ENCODE data around the gene P2RY12.
A peak's percentile ranks its signal among the peaks of the same experiment; 100 is the strongest.

Gene P2RY12

GRCh38 chr3:151307131-151307530, 77.4 kb downstream of the P2RY12 start:
- no peak for DNase-seq (ENCODE audit: low spot score)

- DNase-seq (ENCODE audit: low spot score): no peak
Observed at GRCh38 chr3:151306168-151306810, 78.3 kb downstream of the P2RY12 start.

DNA sequence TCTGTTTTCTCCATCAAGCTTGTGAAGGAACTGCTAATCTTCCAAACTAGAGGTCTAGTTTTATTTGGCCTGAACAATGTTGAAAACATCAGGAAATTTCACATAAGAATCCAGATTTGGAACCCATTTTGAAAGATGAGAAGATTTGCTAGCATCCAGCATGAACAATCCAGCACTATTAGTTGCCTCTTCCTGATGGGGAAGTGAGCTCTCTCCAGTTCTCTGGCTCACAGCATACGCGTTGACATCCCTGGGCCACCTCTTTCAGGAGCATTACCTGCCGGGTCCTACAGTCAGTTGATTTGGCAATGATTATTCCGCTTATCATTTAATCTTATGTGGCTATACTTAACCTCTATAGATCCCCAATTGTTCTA, 78.8 kb downstream of the P2RY12 start:
- no peak for DNase-seq (ENCODE audit: low spot score)

- DNase-seq (ENCODE audit: low spot score): peak; percentile 38
Observed at GRCh38 chr3:151305060-151305774, 79.3 kb downstream of the P2RY12 start.

- DNase-seq (ENCODE audit: low spot score): no peak
Observed at GRCh38 chr3:151303751-151304150, 80.8 kb downstream of the P2RY12 start.

DNA sequence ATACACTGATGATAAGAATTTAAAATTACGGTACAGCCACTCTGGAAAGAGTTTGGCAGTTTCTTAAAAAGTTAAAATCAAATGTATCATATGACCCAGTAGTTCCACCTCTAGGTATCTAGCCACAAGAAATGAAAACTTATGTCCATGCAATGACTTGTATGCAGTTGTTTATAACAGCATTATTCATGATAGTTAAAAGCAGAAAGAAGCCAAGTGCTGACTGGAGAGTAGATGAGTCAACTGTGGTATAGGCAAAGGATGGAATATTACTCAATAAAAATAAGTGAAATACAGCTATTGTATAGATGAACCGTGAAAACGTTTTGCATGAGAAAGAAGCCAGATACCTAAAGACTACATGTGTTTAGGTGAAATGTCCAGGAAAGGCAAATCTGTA, 82.8 kb downstream of the P2RY12 start:
- DNase-seq (ENCODE audit: low spot score): no peak

GRCh38 chr3:151300539-151300938, 84.0 kb downstream of the P2RY12 start:
- no peak for DNase-seq (ENCODE audit: low spot score)

GRCh38 chr3:151299006-151299405, 85.5 kb downstream of the P2RY12 start:
- no peak for DNase-seq (ENCODE audit: low spot score)

DNA sequence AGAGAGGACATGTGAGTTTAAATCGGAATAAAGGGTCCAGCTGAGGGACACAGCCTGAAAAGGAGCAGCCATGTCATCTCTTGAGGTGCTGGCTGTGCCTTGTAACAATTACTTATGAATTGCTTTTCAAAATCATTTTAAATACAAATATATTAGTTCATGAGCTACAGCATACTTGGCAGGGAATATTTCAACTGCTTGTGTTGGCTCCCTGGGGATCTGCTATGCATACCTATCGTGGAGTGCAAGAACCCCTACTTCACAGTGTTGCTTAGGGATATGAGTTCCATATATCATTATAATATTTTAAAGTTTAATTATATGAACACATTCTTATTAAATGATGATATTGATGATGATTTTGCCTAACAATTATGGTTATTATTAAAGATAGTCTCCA, 87.1 kb downstream of the P2RY12 start:
- no peak for DNase-seq (ENCODE audit: low spot score)

- DNase-seq (ENCODE audit: low spot score): no peak
Observed at GRCh38 chr3:151296226-151296625, 88.3 kb downstream of the P2RY12 start.

DNA sequence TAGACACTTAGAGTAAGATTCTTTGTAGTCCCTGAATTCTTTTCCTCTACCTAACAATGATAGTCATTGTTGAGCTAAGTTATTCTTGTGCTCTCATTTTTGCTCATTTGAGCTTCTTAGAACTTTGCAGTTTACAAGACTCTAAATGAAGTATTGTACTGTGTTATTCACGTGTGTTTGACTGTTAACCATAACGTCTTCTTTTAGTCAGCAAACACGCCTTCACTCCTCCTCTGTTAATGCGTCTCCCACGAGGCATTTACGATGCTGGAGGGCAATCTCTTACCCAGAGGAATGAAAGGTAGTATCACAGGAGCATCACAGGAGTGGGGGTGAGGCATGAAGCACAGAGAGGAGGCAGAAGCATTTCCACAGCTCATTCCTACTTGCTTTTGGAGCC, 91.4 kb downstream of the P2RY12 start:
- DNase-seq (ENCODE audit: low spot score): no peak

- DNase-seq (ENCODE audit: low spot score): no peak
Observed at GRCh38 chr3:151290673-151291072, 93.9 kb downstream of the P2RY12 start.

DNA sequence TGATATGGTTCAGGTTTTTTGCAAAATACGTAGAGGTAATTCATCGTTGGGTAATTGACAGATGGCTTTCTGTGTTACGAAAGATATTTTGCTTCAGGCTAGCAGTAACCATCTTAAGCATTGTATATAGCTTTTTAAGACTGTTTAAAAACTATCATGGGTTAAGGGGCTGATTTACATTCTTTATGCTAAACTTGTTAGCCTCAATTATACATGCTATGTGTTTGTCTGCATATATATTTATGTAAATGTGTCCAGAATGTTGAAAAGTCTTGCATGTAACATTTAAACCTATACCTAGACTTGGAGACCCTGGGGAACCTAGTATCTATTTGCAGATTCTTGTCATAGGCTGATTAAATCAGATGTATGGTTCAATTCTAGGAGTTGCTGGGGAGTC, 95.1 kb downstream of the P2RY12 start:
- no peak for DNase-seq (ENCODE audit: low spot score)

Measured in Ammon's horn (tissue), 1 donor.